Epithelial cell of proximal tubule (primary cell): ENCODE results near the gene CPT1B. TPM values are rescaled to one million over a fixed set of nuclear protein-coding genes. Genes with fewer than 3 reads are reported as not detected.
"Not testable (repeated sequence)": the region's sequence is repeated elsewhere in the genome, so short reads cannot be mapped to it uniquely, and the experiment has no call there.

Experiments used
- DNase-seq: peaks from one replicate; pipeline ENCODE4 v3.0.0-alpha.2; 2011; ENCODE audit warnings: low read depth
- H3K4me3 ChIP-seq: 2 replicates; pipeline ENCODE4 v1.5.1; 2011; ENCODE audit warnings: low read depth, mild to moderate bottlenecking, low read length
- CTCF ChIP-seq: conservative IDR thresholded peaks from 2 replicates; pipeline ENCODE4 v1.5.1; 2012; ENCODE audit warnings: low read depth, mild to moderate bottlenecking, low read length
- total RNA-seq: library from RNA; depleted of rRNA; stranded (reverse); fragments of >200 nt; gene quantifications from 2 replicates; pipeline ENCODE4 v1.2.3, GENCODE V29; 2015

Gene CPT1B
- total RNA-seq, 1 donor from 2014 or later: 4.0 TPM

DNA sequence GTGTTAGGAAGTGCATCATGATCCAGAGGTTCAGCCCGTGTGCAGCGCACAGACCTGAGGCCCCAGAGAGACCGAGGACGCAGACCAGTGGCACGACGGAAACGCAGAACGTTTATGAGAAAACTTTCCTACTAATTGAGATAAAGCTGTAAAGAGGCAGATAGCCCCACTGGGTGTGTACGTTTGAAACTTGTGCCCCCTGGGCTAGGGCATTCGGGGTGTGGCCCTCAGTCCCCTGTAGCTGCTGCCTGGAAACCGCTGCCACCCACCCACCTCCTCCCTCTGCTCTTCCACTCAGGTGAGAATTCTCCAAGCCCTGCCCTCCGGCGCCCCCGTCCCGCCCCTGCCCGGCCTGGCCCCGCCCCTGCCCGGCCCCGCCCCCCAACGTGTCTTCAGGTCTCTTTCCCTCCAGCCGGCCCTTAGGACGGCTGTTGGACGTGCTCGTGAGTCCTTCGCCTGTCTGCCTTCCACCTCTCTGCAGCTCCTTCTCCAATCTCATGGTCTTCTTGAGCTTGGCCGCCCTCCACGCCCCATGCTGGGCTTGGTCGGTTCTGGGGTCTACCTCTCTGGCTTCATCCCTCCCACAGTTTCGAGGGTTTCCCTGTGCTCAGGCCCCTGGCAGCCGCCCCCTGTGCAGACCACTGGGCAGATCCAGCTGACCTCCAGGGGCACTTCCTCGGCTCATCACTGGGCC, 34.4 kb upstream of the CPT1B start:
- DNase-seq: no peak
- TF ChIP-seq CTCF: no peak
- no peak overlapping the region for H3K4me3 ChIP-seq

DNA sequence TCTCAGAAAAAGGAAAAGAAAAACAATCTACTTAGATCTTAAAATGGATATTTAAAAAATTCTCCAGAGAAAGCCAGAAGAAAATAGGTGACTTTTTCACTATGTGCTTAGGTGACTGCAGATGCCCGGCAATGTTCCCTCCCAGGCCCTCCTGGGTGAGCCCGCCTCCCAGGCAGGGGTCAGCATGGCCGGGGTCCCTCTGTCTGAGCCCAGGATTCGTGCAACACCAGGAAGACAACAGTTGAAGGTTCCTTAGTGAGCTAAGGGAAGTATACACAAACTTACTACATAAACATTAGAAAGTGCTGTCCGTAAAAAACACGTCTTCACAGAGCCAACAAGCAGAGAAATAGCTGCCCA, 33.9 kb upstream of the CPT1B start:
- TF ChIP-seq CTCF: no peak
- no peak for DNase-seq
- H3K4me3 ChIP-seq: no peak overlapping the region

DNA sequence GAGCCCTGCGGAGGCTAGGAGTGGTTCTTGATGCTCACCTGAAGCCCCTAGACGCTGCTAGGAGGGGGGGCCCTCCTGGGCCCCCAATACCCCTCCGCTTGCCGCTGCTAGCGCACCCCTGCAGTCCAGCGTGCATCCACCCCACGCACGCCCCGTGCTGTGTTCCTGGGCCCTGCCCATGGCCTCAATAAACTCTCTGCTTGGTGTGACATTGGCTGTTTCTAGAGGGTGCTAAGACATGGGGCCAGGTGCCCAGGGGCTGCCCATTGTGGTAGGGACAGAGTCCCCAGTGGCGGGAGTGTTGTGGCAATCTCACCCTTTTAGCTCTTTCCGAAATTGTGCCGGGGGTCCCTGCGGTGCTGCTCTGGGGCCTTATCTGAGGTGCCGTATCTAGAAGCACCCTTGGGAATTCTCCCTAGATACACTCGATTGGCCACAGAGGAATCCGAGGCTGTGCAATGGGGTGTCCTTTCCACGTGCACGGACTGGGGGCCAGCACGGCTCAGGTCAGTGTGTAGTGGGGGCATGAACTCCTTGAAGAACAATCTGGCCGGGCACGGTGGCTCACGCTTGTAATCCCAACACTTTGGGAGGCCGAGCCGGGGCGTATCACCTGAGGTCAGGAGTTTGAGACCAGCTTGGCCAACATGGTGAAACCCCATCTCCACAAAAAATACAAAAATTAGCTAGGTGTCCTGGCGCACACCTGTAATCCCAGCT, 33.3 kb upstream of the CPT1B start:
- no peak for TF ChIP-seq CTCF
- no peak for DNase-seq
- no peak overlapping the region for H3K4me3 ChIP-seq

GRCh38 chr22:50610581-50610980, 32.4 kb upstream of the CPT1B start:
- TF ChIP-seq CTCF: no peak
- H3K4me3 ChIP-seq: no peak overlapping the region
- DNase-seq: no peak

DNA sequence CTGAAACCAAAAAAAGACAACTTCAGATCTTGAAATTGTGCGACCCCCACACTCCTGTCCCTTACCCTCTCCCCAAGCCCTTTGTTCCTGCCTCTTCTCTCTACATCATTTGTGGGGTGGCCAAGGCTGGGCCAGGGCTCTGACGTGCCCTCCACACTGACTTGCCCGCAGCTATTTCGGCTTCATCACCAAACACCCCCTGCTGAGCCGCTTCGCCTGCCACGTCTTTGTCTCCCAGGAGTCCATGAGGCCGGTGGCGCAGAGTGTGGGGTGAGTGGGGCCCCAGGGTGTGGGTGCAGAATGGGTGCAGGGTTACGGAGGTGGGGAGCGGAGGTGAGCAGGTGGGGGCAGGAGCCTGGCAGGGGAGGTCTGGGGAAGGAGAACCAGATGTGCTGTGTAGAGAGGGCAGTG, 31.8 kb upstream of the CPT1B start:
- no peak overlapping the region for H3K4me3 ChIP-seq
- no peak for TF ChIP-seq CTCF
- no peak for DNase-seq

DNA sequence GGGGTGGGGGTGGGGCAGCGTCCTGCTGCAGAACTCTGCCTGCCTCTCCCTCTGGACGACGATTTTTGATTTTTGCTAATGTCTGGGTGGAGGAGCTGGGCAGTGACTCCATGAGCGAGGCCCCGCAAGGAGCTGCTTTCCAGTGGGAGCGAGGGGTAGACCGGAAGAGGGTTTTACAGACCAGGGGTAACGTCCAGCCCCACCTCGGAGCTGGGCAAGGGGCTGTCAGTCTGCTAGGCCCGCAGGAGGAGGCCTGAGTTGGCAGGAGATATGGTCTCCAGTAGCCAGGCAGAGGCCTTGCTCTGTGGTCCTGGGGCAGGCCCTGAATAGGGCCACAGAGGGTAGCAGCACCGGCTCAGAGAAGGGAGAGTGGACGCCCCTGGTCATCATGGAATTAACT, 31.4 kb upstream of the CPT1B start:
- TF ChIP-seq CTCF: no peak
- no peak overlapping the region for H3K4me3 ChIP-seq
- DNase-seq: no peak

- no peak for TF ChIP-seq CTCF
- DNase-seq: no peak
- H3K4me3 ChIP-seq: no peak overlapping the region
These were observed 30.8 kb upstream of the CPT1B start for GRCh38 chr22:50608996-50609395.

- H3K4me3 ChIP-seq, DNase-seq: not testable (repeated sequence)
These were observed 30.0 kb upstream of the CPT1B start for GRCh38 chr22:50608058-50608840.
